ENCODE results near the gene KCNIP1.

KCNIP1 gene

DNA sequence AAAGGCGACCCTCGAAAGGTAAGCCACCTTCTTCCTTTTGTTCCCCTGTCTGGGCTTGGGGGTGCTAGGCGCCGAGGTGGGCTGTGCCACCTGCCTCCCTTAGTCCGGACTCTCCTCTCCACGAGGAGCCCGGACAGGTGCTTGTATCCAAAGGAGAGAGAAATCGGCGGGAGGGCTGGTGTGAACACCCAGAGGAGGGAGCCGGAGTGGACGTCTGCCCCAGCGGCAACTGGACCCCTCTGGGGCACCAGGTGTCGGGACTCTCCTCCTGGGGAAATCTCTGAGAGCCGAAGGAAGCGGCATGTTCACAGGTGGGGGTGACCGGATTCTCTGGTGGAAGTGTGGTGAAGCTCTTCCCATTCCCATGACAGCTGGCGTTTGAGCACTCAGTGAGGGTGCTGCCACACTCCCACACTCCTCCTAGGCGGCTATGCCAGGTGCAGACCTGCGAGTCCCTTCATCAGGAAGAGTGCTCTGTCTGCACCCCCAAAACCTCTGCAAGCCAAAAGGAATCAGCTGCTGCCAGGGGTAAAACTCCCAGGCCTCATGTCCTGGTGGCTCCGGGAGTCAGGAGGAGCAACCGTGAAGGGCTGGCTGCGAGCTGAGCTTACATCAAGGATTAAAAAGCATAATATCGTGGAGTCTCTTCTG lies 921 bp downstream of the KCNIP1 start:
- H3K27ac ChIP-seq (ENCODE audit: insufficient read depth, low read length, poor library complexity, severe bottlenecking), result no peak overlapping the region
- no peaks in the 10 kb centered on the region for H3K9me3 ChIP-seq (ENCODE audit: control insufficient read depth, low read length)
- no peaks in the 10 kb centered on the region for H3K4me1 ChIP-seq (ENCODE audit: control insufficient read depth, insufficient read depth, low read length, poor library complexity, severe bottlenecking)
- H3K27me3 ChIP-seq (replicated peaks; ENCODE audit: control insufficient read depth, insufficient read depth, low read length, poor library complexity, severe bottlenecking), result no peaks in the 10 kb centered on the region
- H3K36me3 ChIP-seq (ENCODE audit: control insufficient read depth, insufficient read depth, low read length), result no peaks in the 10 kb centered on the region
- DNase-seq, result no peak
- H3K4me3 ChIP-seq (ENCODE audit: insufficient read depth, low read depth, low read length, poor library complexity, severe bottlenecking), result no peak overlapping the region

DNA sequence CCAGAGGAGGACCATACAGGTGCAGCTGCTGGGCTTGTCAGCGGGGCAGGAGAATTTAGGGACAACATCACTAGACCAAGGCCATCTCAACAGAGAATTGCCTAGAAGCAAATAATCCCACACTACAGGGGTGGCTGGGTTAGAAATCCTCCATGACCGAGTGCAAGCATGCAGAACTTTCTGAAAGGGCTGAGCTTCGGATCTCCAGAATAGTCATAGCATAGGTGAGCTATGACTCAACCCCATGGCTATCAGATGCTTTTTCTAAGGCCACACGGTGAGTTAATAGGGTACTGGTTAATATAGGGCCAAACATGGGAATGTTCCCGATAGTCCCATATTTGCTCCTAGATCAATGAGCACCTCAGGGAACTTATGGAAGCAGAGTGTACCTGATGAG lies 4.2 kb downstream of the KCNIP1 start:
- no peak for DNase-seq
- no peaks in the 10 kb centered on the region for H3K4me1 ChIP-seq (ENCODE audit: control insufficient read depth, insufficient read depth, low read length, poor library complexity, severe bottlenecking)
- H3K9me3 ChIP-seq (ENCODE audit: control insufficient read depth, low read length), result no peaks in the 10 kb centered on the region
- H3K27ac ChIP-seq (ENCODE audit: insufficient read depth, low read length, poor library complexity, severe bottlenecking), result no peak overlapping the region
- no peaks in the 10 kb centered on the region for H3K27me3 ChIP-seq (replicated peaks; ENCODE audit: control insufficient read depth, insufficient read depth, low read length, poor library complexity, severe bottlenecking)
- H3K4me3 ChIP-seq (ENCODE audit: insufficient read depth, low read depth, low read length, poor library complexity, severe bottlenecking), result no peak overlapping the region
- H3K36me3 ChIP-seq (ENCODE audit: control insufficient read depth, insufficient read depth, low read length), result no peaks in the 10 kb centered on the region

DNA sequence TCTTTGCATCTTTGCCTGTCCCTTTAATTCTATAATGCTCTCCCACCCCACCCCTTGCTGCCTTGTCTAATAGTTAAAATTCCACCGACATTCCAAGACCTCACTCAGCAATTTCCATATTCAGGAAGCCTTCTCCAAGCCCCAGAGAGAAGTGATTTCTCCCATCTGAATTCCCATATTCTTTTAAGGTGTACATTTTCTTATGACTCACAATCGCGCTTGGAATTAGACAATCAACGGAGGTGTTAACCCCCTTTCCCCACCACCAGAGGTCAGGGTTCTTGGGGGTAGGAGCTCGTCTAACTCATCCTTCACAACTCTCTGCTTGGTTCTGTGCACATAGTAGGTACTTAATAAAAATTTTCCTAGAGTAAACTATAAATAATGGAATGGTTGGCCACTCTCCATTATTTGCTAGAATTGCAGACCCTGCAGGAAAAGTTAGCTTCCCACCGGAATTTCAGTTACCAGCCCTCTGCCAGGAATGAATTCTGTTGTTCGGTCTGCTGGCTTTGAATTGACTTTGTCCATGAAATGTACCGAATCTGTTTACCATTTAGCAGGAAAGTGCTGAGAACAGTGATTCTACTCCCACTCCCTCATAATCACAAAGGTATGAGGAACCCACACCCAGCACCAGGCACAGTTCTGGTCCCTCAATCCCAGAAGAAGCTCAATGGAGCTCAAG lies 5.0 kb downstream of the KCNIP1 start:
- DNase-seq, result no peak
- Histone ChIP-seq H3K4me3 (ENCODE audit: insufficient read depth, low read depth, low read length, poor library complexity, severe bottlenecking) (no peak overlapping the region), H3K27me3 (replicated peaks; ENCODE audit: control insufficient read depth, insufficient read depth, low read length, poor library complexity, severe bottlenecking) (no peaks in the 10 kb centered on the region), H3K4me1 (ENCODE audit: control insufficient read depth, insufficient read depth, low read length, poor library complexity, severe bottlenecking) (no peaks in the 10 kb centered on the region), H3K36me3 (ENCODE audit: control insufficient read depth, insufficient read depth, low read length) (no peaks in the 10 kb centered on the region), H3K27ac (ENCODE audit: insufficient read depth, low read length, poor library complexity, severe bottlenecking) (no peak overlapping the region), H3K9me3 (ENCODE audit: control insufficient read depth, low read length) (no peaks in the 10 kb centered on the region)

DNA sequence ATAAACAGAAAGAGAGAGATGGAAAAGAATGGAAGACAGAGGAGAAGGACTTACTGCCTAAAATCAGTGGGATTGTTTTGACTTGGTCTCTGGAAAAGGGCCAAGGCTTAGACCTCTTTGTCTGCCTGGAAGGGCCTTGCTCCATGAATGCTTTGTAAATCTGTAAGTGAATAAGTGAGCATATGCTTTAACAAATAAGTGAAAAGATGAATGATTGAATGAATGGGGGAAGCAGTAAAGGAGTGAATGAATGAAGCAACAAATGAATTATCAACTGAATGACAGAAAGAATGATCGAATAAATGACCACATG lies 5.5 kb downstream of the KCNIP1 start:
- no peaks in the 10 kb centered on the region for H3K9me3 ChIP-seq (ENCODE audit: control insufficient read depth, low read length)
- no peak overlapping the region for H3K4me3 ChIP-seq (ENCODE audit: insufficient read depth, low read depth, low read length, poor library complexity, severe bottlenecking)
- H3K4me1 ChIP-seq (ENCODE audit: control insufficient read depth, insufficient read depth, low read length, poor library complexity, severe bottlenecking), result no peaks in the 10 kb centered on the region
- DNase-seq, result no peak
- H3K27me3 ChIP-seq (replicated peaks; ENCODE audit: control insufficient read depth, insufficient read depth, low read length, poor library complexity, severe bottlenecking), result no peaks in the 10 kb centered on the region
- H3K36me3 ChIP-seq (ENCODE audit: control insufficient read depth, insufficient read depth, low read length), result no peaks in the 10 kb centered on the region
- H3K27ac ChIP-seq (ENCODE audit: insufficient read depth, low read length, poor library complexity, severe bottlenecking), result no peak overlapping the region

- no peak for DNase-seq
- Histone ChIP-seq H3K27me3 (replicated peaks; ENCODE audit: control insufficient read depth, insufficient read depth, low read length, poor library complexity, severe bottlenecking) (no peaks in the 10 kb centered on the region), H3K36me3 (ENCODE audit: control insufficient read depth, insufficient read depth, low read length) (no peaks in the 10 kb centered on the region), H3K4me3 (ENCODE audit: insufficient read depth, low read depth, low read length, poor library complexity, severe bottlenecking) (no peak overlapping the region), H3K9me3 (ENCODE audit: control insufficient read depth, low read length) (no peaks in the 10 kb centered on the region), H3K4me1 (ENCODE audit: control insufficient read depth, insufficient read depth, low read length, poor library complexity, severe bottlenecking) (no peaks in the 10 kb centered on the region), H3K27ac (ENCODE audit: insufficient read depth, low read length, poor library complexity, severe bottlenecking) (no peak overlapping the region)
Observed at GRCh38 chr5:170510126-170510525, 6.3 kb downstream of the KCNIP1 start.

- no peak for DNase-seq
- Histone ChIP-seq H3K4me1 (ENCODE audit: control insufficient read depth, insufficient read depth, low read length, poor library complexity, severe bottlenecking) (no peaks in the 10 kb centered on the region), H3K27me3 (replicated peaks; ENCODE audit: control insufficient read depth, insufficient read depth, low read length, poor library complexity, severe bottlenecking) (no peaks in the 10 kb centered on the region), H3K36me3 (ENCODE audit: control insufficient read depth, insufficient read depth, low read length) (no peaks in the 10 kb centered on the region), H3K9me3 (ENCODE audit: control insufficient read depth, low read length) (no peaks in the 10 kb centered on the region), H3K4me3 (ENCODE audit: insufficient read depth, low read depth, low read length, poor library complexity, severe bottlenecking) (no peak overlapping the region), H3K27ac (ENCODE audit: insufficient read depth, low read length, poor library complexity, severe bottlenecking) (no peak overlapping the region)
Observed at GRCh38 chr5:170510559-170510958, 6.7 kb downstream of the KCNIP1 start.

DNA sequence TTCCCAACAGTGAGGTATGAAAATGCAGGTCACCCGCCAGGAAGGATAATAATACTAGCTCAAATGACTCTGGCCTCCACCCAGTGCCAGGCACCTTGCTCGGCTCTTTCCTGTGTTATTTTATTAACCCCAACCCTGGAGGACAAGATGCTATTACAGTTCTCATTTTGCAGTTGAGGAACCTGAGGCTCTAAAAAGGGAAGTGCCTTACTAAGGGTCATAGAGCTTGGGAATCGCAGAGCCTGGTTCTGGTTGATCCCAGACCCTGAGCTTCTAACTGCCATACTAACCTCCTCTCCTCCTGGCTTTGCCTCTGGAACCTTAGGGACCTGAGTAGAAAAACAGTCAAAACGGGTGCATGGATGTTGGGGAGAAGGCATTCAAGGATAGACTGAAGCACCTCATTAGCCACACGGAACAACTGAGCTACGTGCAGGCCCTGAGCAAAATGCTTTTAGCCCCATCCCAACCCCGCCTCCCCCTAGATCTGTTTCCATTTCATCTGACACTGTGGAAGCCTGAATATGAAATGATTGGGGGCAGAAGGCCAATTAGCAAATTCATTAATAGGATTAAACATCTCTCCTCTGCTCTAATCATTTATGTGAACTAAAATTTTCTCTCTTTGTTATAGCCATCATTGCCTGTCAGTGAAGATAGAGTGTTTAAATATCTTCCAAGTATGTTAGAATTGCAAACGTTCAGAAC lies 7.9 kb downstream of the KCNIP1 start:
- Histone ChIP-seq H3K4me1 (ENCODE audit: control insufficient read depth, insufficient read depth, low read length, poor library complexity, severe bottlenecking) (no peaks in the 10 kb centered on the region), H3K36me3 (ENCODE audit: control insufficient read depth, insufficient read depth, low read length) (no peaks in the 10 kb centered on the region), H3K27me3 (replicated peaks; ENCODE audit: control insufficient read depth, insufficient read depth, low read length, poor library complexity, severe bottlenecking) (no peaks in the 10 kb centered on the region), H3K9me3 (ENCODE audit: control insufficient read depth, low read length) (no peaks in the 10 kb centered on the region), H3K27ac (ENCODE audit: insufficient read depth, low read length, poor library complexity, severe bottlenecking) (no peak overlapping the region), H3K4me3 (ENCODE audit: insufficient read depth, low read depth, low read length, poor library complexity, severe bottlenecking) (no peak overlapping the region)
- no peak for DNase-seq

DNA sequence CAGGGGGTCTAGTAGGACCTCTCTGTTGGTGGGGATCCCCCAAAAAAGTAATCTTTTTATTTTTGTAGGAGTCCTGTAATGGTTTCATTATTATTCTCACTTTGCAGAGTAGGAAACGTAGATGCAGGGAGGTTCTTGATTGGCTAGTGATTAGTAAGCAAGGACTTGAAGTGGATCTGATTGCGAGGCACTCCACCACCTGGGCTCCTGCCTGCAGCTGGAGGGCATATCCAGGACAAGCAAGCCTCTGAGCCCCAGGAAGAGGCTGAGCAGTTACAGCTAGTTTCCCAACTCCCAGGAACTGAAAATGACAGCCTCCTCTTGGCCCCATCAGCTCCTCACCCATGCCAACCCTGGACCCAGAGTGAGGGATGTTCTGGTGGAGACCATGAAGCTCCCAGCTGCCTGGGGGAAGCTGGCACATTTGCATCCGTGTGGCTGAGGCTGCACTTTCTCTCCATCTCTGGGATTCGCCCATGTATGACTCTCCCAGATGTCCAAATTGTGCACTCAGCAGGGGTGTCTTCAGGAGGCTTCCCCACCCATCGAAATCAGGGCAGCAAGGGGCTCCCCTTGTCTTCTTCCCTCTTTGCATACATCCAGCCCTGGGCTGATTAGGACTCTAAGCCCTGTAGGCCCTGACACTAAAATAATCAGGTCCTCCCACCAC lies 10.2 kb downstream of the KCNIP1 start:
- no peak for DNase-seq
- Histone ChIP-seq H3K4me1 (ENCODE audit: control insufficient read depth, insufficient read depth, low read length, poor library complexity, severe bottlenecking) (no peaks in the 10 kb centered on the region), H3K27ac (ENCODE audit: insufficient read depth, low read length, poor library complexity, severe bottlenecking) (no peak overlapping the region), H3K9me3 (ENCODE audit: control insufficient read depth, low read length) (no peaks in the 10 kb centered on the region), H3K27me3 (replicated peaks; ENCODE audit: control insufficient read depth, insufficient read depth, low read length, poor library complexity, severe bottlenecking) (no peaks in the 10 kb centered on the region), H3K36me3 (ENCODE audit: control insufficient read depth, insufficient read depth, low read length) (no peaks in the 10 kb centered on the region), H3K4me3 (ENCODE audit: insufficient read depth, low read depth, low read length, poor library complexity, severe bottlenecking) (no peak overlapping the region)

- no peaks in the 10 kb centered on the region for H3K4me1 ChIP-seq (ENCODE audit: control insufficient read depth, insufficient read depth, low read length, poor library complexity, severe bottlenecking)
- H3K9me3 ChIP-seq (ENCODE audit: control insufficient read depth, low read length), result no peaks in the 10 kb centered on the region
- peaks cover 1% of the 10 kb centered on the region for H3K27me3 ChIP-seq (replicated peaks; ENCODE audit: control insufficient read depth, insufficient read depth, low read length, poor library complexity, severe bottlenecking)
- no peak for DNase-seq
- H3K4me3 ChIP-seq (ENCODE audit: insufficient read depth, low read depth, low read length, poor library complexity, severe bottlenecking), result no peak overlapping the region
- no peak overlapping the region for H3K27ac ChIP-seq (ENCODE audit: insufficient read depth, low read length, poor library complexity, severe bottlenecking)
- H3K36me3 ChIP-seq (ENCODE audit: control insufficient read depth, insufficient read depth, low read length), result no peaks in the 10 kb centered on the region
Observed at GRCh38 chr5:170517411-170517810, 13.6 kb downstream of the KCNIP1 start.

DNA sequence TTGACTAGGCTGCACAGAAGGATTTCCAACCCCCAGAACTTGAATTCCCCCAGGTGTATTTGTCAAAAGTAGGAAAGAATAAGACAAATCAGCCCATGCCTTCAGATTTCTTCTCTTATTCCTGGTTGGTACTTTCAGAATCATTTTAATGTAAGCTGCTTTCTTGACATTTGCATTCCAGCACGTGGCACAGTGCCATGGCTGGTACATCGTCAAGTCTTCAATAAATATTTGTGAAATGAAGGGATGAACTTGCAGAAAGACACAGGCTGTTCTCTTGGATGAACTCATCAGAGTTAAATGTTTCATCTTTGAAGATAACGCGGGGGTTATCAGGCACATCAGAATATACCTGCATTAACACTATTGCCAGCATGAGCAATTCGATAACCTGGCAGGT lies 14.5 kb downstream of the KCNIP1 start:
- no peak overlapping the region for H3K4me3 ChIP-seq (ENCODE audit: insufficient read depth, low read depth, low read length, poor library complexity, severe bottlenecking)
- no peaks in the 10 kb centered on the region for H3K36me3 ChIP-seq (ENCODE audit: control insufficient read depth, insufficient read depth, low read length)
- no peaks in the 10 kb centered on the region for H3K4me1 ChIP-seq (ENCODE audit: control insufficient read depth, insufficient read depth, low read length, poor library complexity, severe bottlenecking)
- peaks cover 4% of the 10 kb centered on the region for H3K27me3 ChIP-seq (replicated peaks; ENCODE audit: control insufficient read depth, insufficient read depth, low read length, poor library complexity, severe bottlenecking)
- no peaks in the 10 kb centered on the region for H3K9me3 ChIP-seq (ENCODE audit: control insufficient read depth, low read length)
- no peak overlapping the region for H3K27ac ChIP-seq (ENCODE audit: insufficient read depth, low read length, poor library complexity, severe bottlenecking)
- no peak for DNase-seq
